HFFc6 (cell line): Measurements from ENCODE around the gene CLDN9. TPM values are rescaled to one million over a fixed set of nuclear protein-coding genes. Genes with fewer than 3 reads are reported as not detected.

Source experiments
- DNase-seq: peaks from one replicate; pipeline ENCODE4 v3.0.0-alpha.2; 2018
- H3K27ac Mint-ChIP-seq: 2 replicates; pipeline ENCODE4 v1.8.0; 2020; ENCODE audit warnings: mild to moderate bottlenecking, mixed read lengths
- H3K27me3 Mint-ChIP-seq: 2 replicates; pipeline ENCODE4 v1.8.0; 2021; ENCODE audit warnings: mild to moderate bottlenecking, moderate library complexity, mixed read lengths; ENCODE audit not compliant: insufficient read depth
- H3K36me3 Mint-ChIP-seq: 2 replicates; pipeline ENCODE4 v1.8.0; 2021; ENCODE audit warnings: low read depth, mixed read lengths
- H3K4me1 Mint-ChIP-seq: 2 replicates; pipeline ENCODE4 v1.8.0; 2020; ENCODE audit warnings: low read depth, mixed read lengths
- H3K4me3 Mint-ChIP-seq: 2 replicates; pipeline ENCODE4 v1.8.0; 2020; ENCODE audit warnings: mild to moderate bottlenecking, moderate library complexity, mixed read lengths
- H3K9me3 Mint-ChIP-seq: 2 replicates; pipeline ENCODE4 v1.8.0; 2020; ENCODE audit warnings: mild to moderate bottlenecking, mixed read lengths
- total RNA-seq, 6 experiments: library from RNA; stranded (reverse); fragmentation: NEBNext Ultra II Directional; extraction: Animal tissue kit (Norgen Biotek cat#: 25700); gene quantifications; 2 replicates in 1 of 6; 3 replicates in 5 of 6; pipeline ENCODE4 v1.2.3, GENCODE V29; 2021
- TF ChIP-seq, protein P1 (sequence below): fragments of 200-600 bp; sonication (generic); IDR thresholded peaks from 2 replicates; pipeline ENCODE4 v1.5.0; 2021; ENCODE audit warnings: antibody characterized with exemption, mild to moderate bottlenecking

CLDN9 gene
- total RNA-seq, 6 experiments from 2014 or later = not detected

DNA sequence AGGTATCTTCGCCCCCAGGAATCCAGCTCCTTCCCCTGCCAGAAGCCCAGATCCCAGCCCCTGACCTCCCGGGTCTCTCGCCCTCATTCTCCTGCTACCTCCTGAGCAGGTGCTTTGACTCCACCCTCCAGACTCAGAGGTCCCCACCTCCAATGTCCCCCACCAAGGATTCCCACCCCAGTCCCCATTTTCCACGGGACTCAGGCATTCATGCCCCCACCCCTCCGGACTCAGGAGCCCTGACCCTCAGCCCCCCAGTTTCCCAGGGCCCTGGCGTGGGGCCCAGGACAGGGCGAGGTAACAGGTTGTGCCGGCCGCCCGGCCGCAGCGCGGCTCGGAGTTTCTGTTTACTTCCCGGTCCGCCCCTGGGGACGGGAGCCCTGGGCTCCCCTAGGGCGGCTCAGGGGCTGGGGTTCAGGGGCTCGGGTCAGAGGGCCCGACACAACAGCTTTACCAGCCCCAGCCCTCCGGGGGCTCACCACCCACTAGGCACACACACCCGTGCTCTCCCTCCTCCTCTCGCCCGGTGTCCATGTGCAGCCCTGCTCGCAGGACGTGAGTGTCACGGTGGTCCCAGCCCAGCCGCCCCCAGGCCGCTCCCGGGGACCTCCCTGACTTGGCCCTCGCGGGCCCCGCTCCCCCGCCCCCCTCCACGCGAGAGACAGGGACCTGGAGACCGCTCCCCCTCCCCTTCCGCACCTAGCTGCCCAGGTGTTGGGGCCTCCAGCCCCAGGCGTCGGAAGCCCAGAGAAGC is 23.4 kb downstream of the CLDN9 start:
- no peak overlapping the region for H3K27ac Mint-ChIP-seq

DNA sequence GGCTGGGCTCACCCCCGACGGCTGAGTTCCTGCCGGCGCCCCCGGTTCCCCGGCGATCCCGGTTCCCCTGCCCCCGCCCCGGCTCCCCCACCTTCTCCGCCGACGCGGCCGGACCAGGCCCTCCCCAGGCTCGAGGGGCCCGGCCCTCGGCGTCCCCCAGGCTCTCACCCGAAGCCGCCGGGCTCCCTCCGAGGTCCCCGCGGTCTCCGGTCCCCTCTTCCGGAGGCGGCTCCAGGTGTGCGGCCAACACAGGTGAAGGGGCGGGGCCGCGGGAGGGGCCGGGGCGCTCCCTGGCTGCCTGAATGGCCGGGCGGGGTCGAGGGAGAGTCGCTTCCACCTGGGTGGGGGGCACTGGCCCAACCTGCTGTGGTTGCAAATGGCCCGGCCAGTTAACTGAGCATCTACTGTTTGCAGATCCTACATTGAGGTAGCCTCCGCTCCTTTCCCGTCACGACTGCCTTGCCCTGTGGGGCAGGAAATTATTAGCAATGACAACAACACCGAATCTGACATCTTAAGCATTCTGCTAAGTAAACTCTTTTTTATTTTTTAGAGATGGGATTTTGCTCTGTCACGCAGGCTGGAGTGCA is 24.1 kb downstream of the CLDN9 start, which contains the start of gene BICDL2:
BICDL2 (minus strand) TSS at position 219 of the 590 bp plus-strand sequence. CDS start 1,448 bp downstream, outside the sequence.
- TF ChIP-seq, protein P1, sequence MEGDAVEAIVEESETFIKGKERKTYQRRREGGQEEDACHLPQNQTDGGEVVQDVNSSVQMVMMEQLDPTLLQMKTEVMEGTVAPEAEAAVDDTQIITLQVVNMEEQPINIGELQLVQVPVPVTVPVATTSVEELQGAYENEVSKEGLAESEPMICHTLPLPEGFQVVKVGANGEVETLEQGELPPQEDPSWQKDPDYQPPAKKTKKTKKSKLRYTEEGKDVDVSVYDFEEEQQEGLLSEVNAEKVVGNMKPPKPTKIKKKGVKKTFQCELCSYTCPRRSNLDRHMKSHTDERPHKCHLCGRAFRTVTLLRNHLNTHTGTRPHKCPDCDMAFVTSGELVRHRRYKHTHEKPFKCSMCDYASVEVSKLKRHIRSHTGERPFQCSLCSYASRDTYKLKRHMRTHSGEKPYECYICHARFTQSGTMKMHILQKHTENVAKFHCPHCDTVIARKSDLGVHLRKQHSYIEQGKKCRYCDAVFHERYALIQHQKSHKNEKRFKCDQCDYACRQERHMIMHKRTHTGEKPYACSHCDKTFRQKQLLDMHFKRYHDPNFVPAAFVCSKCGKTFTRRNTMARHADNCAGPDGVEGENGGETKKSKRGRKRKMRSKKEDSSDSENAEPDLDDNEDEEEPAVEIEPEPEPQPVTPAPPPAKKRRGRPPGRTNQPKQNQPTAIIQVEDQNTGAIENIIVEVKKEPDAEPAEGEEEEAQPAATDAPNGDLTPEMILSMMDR = no peak
- DNase-seq = no peak
- no peaks in the 10 kb centered on the region for H3K36me3 Mint-ChIP-seq
- peaks cover 55% of the 10 kb centered on the region for H3K27me3 Mint-ChIP-seq
- no peak within 1 kb of the TSS for H3K4me3 Mint-ChIP-seq
- no peaks in the 10 kb centered on the region for H3K9me3 Mint-ChIP-seq
- H3K27ac Mint-ChIP-seq = no peak within 1 kb of the TSS
- no peaks in the 10 kb centered on the region for H3K4me1 Mint-ChIP-seq

More for the DNA sequence above, 23.4 kb downstream of the CLDN9 start:
- peaks cover 55% of the 10 kb centered on the region for H3K27me3 Mint-ChIP-seq
- no peaks in the 10 kb centered on the region for H3K9me3 Mint-ChIP-seq
- no peaks in the 10 kb centered on the region for H3K4me1 Mint-ChIP-seq
- H3K4me3 Mint-ChIP-seq = no peak overlapping the region
- TF ChIP-seq, protein P1 = no peak
- DNase-seq = no peak
- no peaks in the 10 kb centered on the region for H3K36me3 Mint-ChIP-seq

DNA sequence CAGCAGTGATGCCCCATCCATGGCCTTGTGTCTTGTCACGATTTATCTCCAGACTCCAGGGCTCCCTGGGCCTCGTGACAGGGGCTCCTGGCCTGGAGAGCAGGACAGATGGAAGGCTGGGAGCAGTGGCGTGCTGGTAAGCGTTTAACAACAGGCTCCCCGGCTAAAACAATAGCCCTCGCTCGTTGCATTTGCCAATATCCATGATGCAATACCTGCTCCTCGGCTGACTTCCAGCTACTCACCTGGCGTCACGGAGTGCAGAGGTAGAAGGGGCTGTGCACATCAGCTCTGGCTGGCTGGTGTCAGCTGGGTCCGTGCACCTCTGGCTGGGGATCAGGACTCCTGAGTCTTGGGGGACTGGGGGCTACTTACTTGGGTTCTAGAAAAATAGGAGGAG is 25.5 kb downstream of the CLDN9 start:
- Mint-ChIP-seq H3K4me1 (no peaks in the 10 kb centered on the region), H3K36me3 (no peaks in the 10 kb centered on the region), H3K9me3 (no peaks in the 10 kb centered on the region), H3K27me3 (peaks cover 53% of the 10 kb centered on the region), H3K27ac (no peak overlapping the region), H3K4me3 (no peak overlapping the region)
- TF ChIP-seq, protein P1 = no peak
- no peak for DNase-seq

DNA sequence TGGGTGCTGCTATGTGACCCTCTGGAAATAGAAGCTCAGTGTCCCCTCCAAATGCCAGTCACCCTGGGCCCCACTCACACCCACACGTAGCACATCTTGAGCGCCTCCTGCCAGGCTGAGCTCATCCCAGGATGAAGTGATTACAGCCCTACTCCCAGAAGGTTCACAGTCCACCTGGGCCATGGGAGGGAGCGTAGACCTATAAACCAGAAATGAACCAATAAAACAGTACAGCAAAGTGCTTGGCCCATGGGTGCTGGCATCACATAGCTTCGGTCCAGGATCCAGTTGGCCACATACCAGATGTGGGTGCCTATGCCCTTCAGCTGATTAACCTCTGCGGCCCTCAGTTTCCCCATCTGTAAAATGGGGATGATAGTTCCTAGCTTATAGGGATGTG is 26.2 kb downstream of the CLDN9 start:
- H3K27me3 Mint-ChIP-seq = peaks cover 52% of the 10 kb centered on the region
- no peaks in the 10 kb centered on the region for H3K4me1 Mint-ChIP-seq
- H3K9me3 Mint-ChIP-seq = no peaks in the 10 kb centered on the region
- no peaks in the 10 kb centered on the region for H3K36me3 Mint-ChIP-seq
- no peak for DNase-seq
- TF ChIP-seq, protein P1 = no peak
- H3K4me3 Mint-ChIP-seq = no peak overlapping the region
- no peak overlapping the region for H3K27ac Mint-ChIP-seq

DNA sequence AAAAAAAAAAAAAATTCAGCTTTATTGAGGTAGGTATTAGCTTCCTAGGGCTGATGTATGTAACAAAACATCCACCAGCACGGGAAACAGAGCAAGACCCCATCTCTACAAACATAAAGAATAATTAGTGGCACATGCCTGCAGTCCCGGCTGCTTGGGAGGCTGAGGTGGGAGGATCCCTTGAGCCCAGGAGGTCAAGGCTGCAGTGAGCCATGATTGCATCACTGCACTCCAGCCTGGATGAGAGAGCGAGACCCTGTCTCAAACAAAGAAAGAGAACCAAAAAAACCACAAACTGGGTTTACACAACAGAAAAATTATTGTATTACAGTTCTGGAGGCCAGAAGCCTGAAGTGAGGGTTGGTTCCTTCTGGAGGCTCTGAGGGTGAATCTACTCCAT is 29.7 kb downstream of the CLDN9 start:
- peaks cover 48% of the 10 kb centered on the region for H3K27me3 Mint-ChIP-seq
- H3K4me1 Mint-ChIP-seq = no peaks in the 10 kb centered on the region
- H3K9me3 Mint-ChIP-seq = no peaks in the 10 kb centered on the region
- H3K36me3 Mint-ChIP-seq = no peaks in the 10 kb centered on the region
- TF ChIP-seq, protein P1 = no peak
- H3K4me3 Mint-ChIP-seq = no peak overlapping the region
- no peak for DNase-seq
- H3K27ac Mint-ChIP-seq = no peak overlapping the region
